GM12801 (cell line): ENCODE results near the gene UNC93B1.

ENCODE experiments used
- CTCF ChIP-seq: IDR thresholded peaks from one replicate; pipeline ENCODE4 v1.5.1; 2011; ENCODE audit warnings: control low read depth; ENCODE audit not compliant: insufficient read length; ENCODE audit errors: extremely low read depth

Gene UNC93B1

DNA sequence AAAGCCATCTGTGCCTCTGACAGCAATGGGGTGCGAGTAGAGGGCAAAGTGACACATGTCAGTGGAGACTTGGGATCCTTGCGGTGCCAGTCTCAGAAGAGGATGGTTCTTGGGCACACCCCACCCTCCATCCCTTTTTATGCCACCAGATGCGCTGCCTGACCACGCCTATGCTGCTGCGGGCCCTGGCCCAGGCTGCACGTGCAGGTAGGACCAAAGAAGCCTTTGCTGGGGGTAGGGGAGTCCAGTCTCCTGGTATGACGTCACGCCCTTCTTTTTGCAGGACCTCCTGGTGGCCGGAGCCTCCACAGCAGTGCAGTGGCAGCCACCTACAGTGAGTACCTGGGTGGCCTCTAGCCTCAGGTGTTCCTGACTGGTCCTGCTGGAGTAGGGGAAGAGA is 28.1 kb upstream of the UNC93B1 start:
- no peak for TF ChIP-seq CTCF

GRCh38 chr11:68031144-68031464 is 27.2 kb upstream of the UNC93B1 start:
- no peak for TF ChIP-seq CTCF

- TF ChIP-seq CTCF: no peak
These were observed 26.6 kb upstream of the UNC93B1 start, which contains the start of gene NDUFS8 for GRCh38 chr11:68030318-68031143. Gene NDUFS8 (plus strand): TSS chr11:68030681. CDS start chr11:68032152, 1,471 bp downstream.

GRCh38 chr11:68028802-68029545 is 25.1 kb upstream of the UNC93B1 start:
- no peak for TF ChIP-seq CTCF

DNA sequence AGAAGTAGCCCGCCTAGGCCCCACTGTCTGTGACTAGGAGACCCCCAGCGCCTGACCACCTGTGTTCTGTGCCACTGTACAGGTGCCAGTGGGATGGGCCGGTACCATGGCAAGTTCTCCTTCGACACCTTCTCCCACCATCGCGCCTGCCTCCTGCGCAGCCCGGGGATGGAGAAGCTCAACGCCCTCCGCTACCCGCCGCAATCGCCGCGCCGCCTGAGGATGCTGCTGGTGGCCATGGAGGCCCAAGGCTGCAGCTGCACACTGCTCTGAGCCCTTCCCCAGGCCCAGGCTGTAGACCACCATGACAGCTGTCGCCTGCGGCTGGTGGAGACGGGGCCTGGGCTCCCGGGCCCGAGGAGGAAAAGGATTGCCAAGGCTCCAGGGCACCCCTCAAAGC is 23.8 kb upstream of the UNC93B1 start:
- no peak for TF ChIP-seq CTCF

DNA sequence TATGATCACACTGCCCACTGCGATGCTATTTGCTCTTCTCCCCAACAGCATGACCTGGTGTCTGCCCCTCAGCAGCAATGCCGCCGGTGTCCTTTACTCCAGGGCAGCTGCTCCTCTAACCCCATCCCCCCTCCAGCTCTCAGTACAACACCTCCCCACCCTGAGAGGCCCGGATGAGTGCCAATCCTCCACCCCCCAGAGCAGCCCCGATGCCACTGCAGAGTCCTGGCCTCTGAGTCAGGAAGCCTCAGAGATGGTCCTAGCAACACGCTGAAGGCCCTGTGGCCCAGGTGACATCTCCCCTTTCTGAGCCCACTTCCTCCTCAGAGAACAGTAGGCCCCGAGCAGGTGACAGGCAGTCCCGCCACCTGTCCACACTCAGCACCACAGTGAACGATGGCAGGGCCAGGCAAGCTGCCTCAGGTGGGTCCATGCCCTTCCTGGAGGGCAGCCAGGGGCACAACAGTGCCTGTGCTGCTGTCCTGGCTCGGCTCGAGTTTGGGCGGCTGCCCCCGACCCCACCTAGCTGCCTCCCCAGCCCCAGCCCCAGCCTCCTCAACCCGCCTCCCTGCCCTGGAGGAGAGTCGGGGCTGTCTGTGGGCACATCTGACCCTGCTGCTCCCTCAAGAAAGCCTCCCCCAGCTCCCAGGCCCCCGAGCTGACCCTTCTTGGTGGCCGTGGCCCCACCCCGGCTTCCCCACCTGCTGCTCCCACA is 22.7 kb upstream of the UNC93B1 start:
- no peak for TF ChIP-seq CTCF

- TF ChIP-seq CTCF: no peak
These were observed 21.1 kb upstream of the UNC93B1 start for GRCh38 chr11:68025047-68025446.
